ENCODE measurements around the gene SNX22.

SNX22 gene

GRCh38 chr15:64110950-64111678 is 40.4 kb upstream of the SNX22 start:
- Histone ChIP-seq H3K4me3 (ENCODE audit: low read length) (no peak overlapping the region), H3K9me3 (ENCODE audit: insufficient read depth, low read length) (no peaks in the 10 kb centered on the region), H3K4me1 (ENCODE audit: low read length) (no peaks in the 10 kb centered on the region), H3K27me3 (ENCODE audit: low read depth, low read length) (no peaks in the 10 kb centered on the region), H4K20me1 (ENCODE audit: insufficient read depth, low read length) (peaks cover 48% of the 10 kb centered on the region), H3K79me2 (ENCODE audit: low read length) (peaks cover 54% of the 10 kb centered on the region), H2AFZ (ENCODE audit: low read depth, low read length) (no peak overlapping the region), H3K4me2 (ENCODE audit: low read length) (no peak overlapping the region), H3K27ac (ENCODE audit: low read length) (no peak overlapping the region), H3K9ac (ENCODE audit: low read length) (no peak overlapping the region), H3K36me3 (replicated peaks; ENCODE audit: low read depth, low read length) (peaks cover 16% of the 10 kb centered on the region)
- TF ChIP-seq EZH2phosphoT487 (IDR thresholded peaks at IDR 0.05; ENCODE audit: low read depth) = no peak
- TF ChIP-seq CTCF (IDR thresholded peaks at IDR 0.05; ENCODE audit: low read depth, low read length) = no peak

GRCh38 chr15:64111679-64112050 is 39.9 kb upstream of the SNX22 start:
- H3K4me1 ChIP-seq (ENCODE audit: low read length) = no peaks in the 10 kb centered on the region
- no peak overlapping the region for H3K4me2 ChIP-seq (ENCODE audit: low read length)
- no peak overlapping the region for H3K9ac ChIP-seq (ENCODE audit: low read length)
- H3K9me3 ChIP-seq (ENCODE audit: insufficient read depth, low read length) = no peaks in the 10 kb centered on the region
- no peak overlapping the region for H3K27ac ChIP-seq (ENCODE audit: low read length)
- H3K79me2 ChIP-seq (ENCODE audit: low read length) = peaks cover 48% of the 10 kb centered on the region
- no peaks in the 10 kb centered on the region for H3K27me3 ChIP-seq (ENCODE audit: low read depth, low read length)
- TF ChIP-seq EZH2phosphoT487 (IDR thresholded peaks at IDR 0.05; ENCODE audit: low read depth) (no peak), CTCF (IDR thresholded peaks at IDR 0.05; ENCODE audit: low read depth, low read length) (no peak)
- peaks cover 43% of the 10 kb centered on the region for H4K20me1 ChIP-seq (ENCODE audit: insufficient read depth, low read length)
- H3K36me3 ChIP-seq (replicated peaks; ENCODE audit: low read depth, low read length) = peaks cover 21% of the 10 kb centered on the region
- H2AFZ ChIP-seq (ENCODE audit: low read depth, low read length) = no peak overlapping the region
- no peak overlapping the region for H3K4me3 ChIP-seq (ENCODE audit: low read length)

- Histone ChIP-seq H4K20me1 (ENCODE audit: insufficient read depth, low read length) (peaks cover 38% of the 10 kb centered on the region), H3K36me3 (replicated peaks; ENCODE audit: low read depth, low read length) (peaks cover 25% of the 10 kb centered on the region), H3K27ac (ENCODE audit: low read length) (no peak overlapping the region), H3K4me3 (ENCODE audit: low read length) (no peak overlapping the region), H3K79me2 (ENCODE audit: low read length) (peaks cover 43% of the 10 kb centered on the region), H3K4me2 (ENCODE audit: low read length) (no peak overlapping the region), H3K9me3 (ENCODE audit: insufficient read depth, low read length) (no peaks in the 10 kb centered on the region), H3K9ac (ENCODE audit: low read length) (no peak overlapping the region), H3K27me3 (ENCODE audit: low read depth, low read length) (no peaks in the 10 kb centered on the region), H3K4me1 (ENCODE audit: low read length) (no peaks in the 10 kb centered on the region), H2AFZ (ENCODE audit: low read depth, low read length) (no peak overlapping the region)
- TF ChIP-seq CTCF (IDR thresholded peaks at IDR 0.05; ENCODE audit: low read depth, low read length) = no peak
- TF ChIP-seq EZH2phosphoT487 (IDR thresholded peaks at IDR 0.05; ENCODE audit: low read depth) = no peak
Measured at GRCh38 chr15:64112073-64112772, 39.3 kb upstream of the SNX22 start.

- H3K79me2 ChIP-seq (ENCODE audit: low read length) = peaks cover 37% of the 10 kb centered on the region
- TF ChIP-seq EZH2phosphoT487 (IDR thresholded peaks at IDR 0.05; ENCODE audit: low read depth) = no peak
- TF ChIP-seq CTCF (IDR thresholded peaks at IDR 0.05; ENCODE audit: low read depth, low read length) = no peak
- H3K27ac ChIP-seq (ENCODE audit: low read length) = no peak overlapping the region
- H4K20me1 ChIP-seq (ENCODE audit: insufficient read depth, low read length) = peaks cover 33% of the 10 kb centered on the region
- H3K4me3 ChIP-seq (ENCODE audit: low read length) = no peak overlapping the region
- H3K4me1 ChIP-seq (ENCODE audit: low read length) = no peaks in the 10 kb centered on the region
- H2AFZ ChIP-seq (ENCODE audit: low read depth, low read length) = no peak overlapping the region
- H3K36me3 ChIP-seq (replicated peaks; ENCODE audit: low read depth, low read length) = peaks cover 25% of the 10 kb centered on the region
- H3K9me3 ChIP-seq (ENCODE audit: insufficient read depth, low read length) = no peaks in the 10 kb centered on the region
- no peaks in the 10 kb centered on the region for H3K27me3 ChIP-seq (ENCODE audit: low read depth, low read length)
- H3K4me2 ChIP-seq (ENCODE audit: low read length) = no peak overlapping the region
- H3K9ac ChIP-seq (ENCODE audit: low read length) = no peak overlapping the region
Measured at GRCh38 chr15:64112904-64113303, 38.6 kb upstream of the SNX22 start.
